ENCODE measurements around the gene DMTF1. TPM values are rescaled to one million over a fixed set of nuclear protein-coding genes. Genes with fewer than 3 reads are reported as not detected.

The DMTF1 gene
- total and polyA plus RNA-seq, 10 of the 15 experiments (the other 5 are each of a cell fraction or from before 2014, with no cell fraction given): 24.3 to 191 (median 72.0) TPM

DNA sequence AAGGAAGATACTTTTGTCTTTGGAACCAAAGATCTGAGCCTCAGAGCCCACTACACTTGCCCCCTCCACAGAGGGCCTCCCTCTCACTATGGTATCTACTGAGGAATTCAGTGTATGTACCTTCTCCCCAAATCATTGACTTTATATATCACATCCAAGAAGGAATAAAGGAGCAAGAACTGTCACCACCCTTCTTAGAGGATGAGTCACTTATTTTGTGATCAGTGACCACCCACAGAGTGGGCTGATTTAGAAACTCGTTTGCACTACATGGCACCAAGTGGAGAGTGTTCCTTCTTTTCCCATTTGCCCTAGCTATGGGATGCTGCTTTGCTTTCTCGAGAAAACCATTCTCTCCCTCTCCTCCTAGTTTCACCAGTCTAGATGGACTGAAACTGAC lies 61.6 kb downstream of the DMTF1 start:
- ChIA-PET CTCF (interaction anchor here (0.7 to 4.6 kb wide), 10 partner anchors 10 to 123 kb away, joined by 3 to 24 read pairs (median 4); partner anchors contain the start of gene DMTF1), POLR2A (interaction anchor here (0.8 to 12.1 kb wide), 8 partner anchors 10 to 59 kb away, joined by 3 to 215 read pairs (median 3); partner anchors contain the start of gene DMTF1), RAD21 (ENCODE audit: unreplicated experiment) (interaction anchor here (0.8 to 11.7 kb wide), 11 partner anchors 15 to 260 kb away, joined by 3 to 153 read pairs (median 4); partner anchors contain the start of gene DMTF1), SMC1A (ENCODE audit: uncharacterized antibody, unreplicated experiment) (interaction anchor here (0.7 to 8.6 kb wide), 12 partner anchors 11 to 103 kb away, joined by 3 to 95 read pairs (median 14); partner anchors contain the start of gene DMTF1)
- H3K9me3 ChIP-seq (replicated peaks; ENCODE audit: control insufficient read depth, insufficient read depth, low read length): no peaks in the 10 kb centered on the region; the same call in 2 of the 3 replicates
- peak overlapping the region; percentile 24; the same call in 1 of the 2 replicates for H3K9ac ChIP-seq (ENCODE audit: control insufficient read depth, insufficient read depth, low read length)
- in situ Hi-C loops (cut with MboI): no loop called here
- WGBS (ENCODE audit: insufficient coverage, insufficient replicate concordance, low lambda C conversion rate, missing lambda C conversion rate): 3% methylated on average over 2 of the region's 2 CpGs
- no TSS peak for BruUV-seq (replicated peaks)
- FAIRE-seq (no peak), ATAC-seq (no peak), DNase-seq (ENCODE audit: low read depth, low spot score) (no peak)
- intact Hi-C loops (cut with micrococcal nuclease; ENCODE audit: unreplicated experiment): no loop called here
- H3K27ac ChIP-seq (ENCODE audit: control insufficient read depth, insufficient read depth): peak overlapping the region; percentile 98
- H2AFZ ChIP-seq (ENCODE audit: control insufficient read depth, low read depth, low read length): no peak overlapping the region
- TF ChIP-seq SIX5 (IDR thresholded peaks at IDR 0.05; ENCODE audit: low read depth, low read length, severe bottlenecking) (no peak), TCF7 (IDR thresholded peaks at IDR 0.05; ENCODE audit: borderline replicate concordance) (no peak), POLR2AphosphoS5 (IDR thresholded peaks at IDR 0.05; ENCODE audit: low read length) (no peak), PRDM15 (CRISPR knock-in tag; IDR thresholded peaks at IDR 0.05) (no peak), IKZF1 (conservative IDR thresholded peaks at IDR 0.05) (no peak), POLR2AphosphoS2 (IDR thresholded peaks at IDR 0.05; ENCODE audit: low read depth, low read length) (peak; percentile 2; the same call in 1 of the 2 replicates), HCFC1 (IDR thresholded peaks at IDR 0.05; ENCODE audit: low read length) (no peak), BACH1 (IDR thresholded peaks at IDR 0.05; ENCODE audit: borderline replicate concordance) (no peak), ATF2 (IDR thresholded peaks at IDR 0.05; ENCODE audit: low read length) (no peak), EED (IDR thresholded peaks at IDR 0.05; ENCODE audit: low read depth) (peak; percentile 32; the same call in 1 of the 2 replicates), MTA3 (IDR thresholded peaks at IDR 0.05; ENCODE audit: borderline replicate concordance, low read length) (no peak), NFIC (IDR thresholded peaks at IDR 0.05; ENCODE audit: low read depth, low read length) (no peak)
- peaks cover 33% of the 10 kb centered on the region for H3K4me1 ChIP-seq (ENCODE audit: control insufficient read depth, insufficient read depth, low read length)
- peak overlapping the region; percentile 73 for H3K4me3 ChIP-seq
- H3K27me3 ChIP-seq (replicated peaks in 1 of 2; ENCODE audit: control insufficient read depth in 2 of 2, insufficient read depth in 2 of 2, low read length in 1 of 2): no peaks in the 10 kb centered on the region
- H4K20me1 ChIP-seq (ENCODE audit: control insufficient read depth, insufficient read depth): peaks cover 6% of the 10 kb centered on the region
- peak overlapping the region; percentile 96 for H3K4me2 ChIP-seq (ENCODE audit: control insufficient read depth, insufficient read depth)
- H3K36me3 ChIP-seq (ENCODE audit: control insufficient read depth in 2 of 2, insufficient read depth in 2 of 2, low read length in 1 of 2): peaks cover 1 to 13% of the 10 kb centered on the region in 2 experiments; a peak in 3 of 4 replicates
- H3K79me2 ChIP-seq (ENCODE audit: control insufficient read depth, insufficient read depth, low read length): peaks cover 94% of the 10 kb centered on the region

All from GM12878 (cell line).